ENCODE data around the gene INPP5A. TPM values are rescaled to one million over a fixed set of nuclear protein-coding genes. Genes with fewer than 3 reads are reported as not detected.

Gene INPP5A
- total RNA-seq, 1 donor from 2014 or later, result 14.2 TPM

GRCh38 chr10:132626761-132627665 lies 89.4 kb downstream of the INPP5A start:
- no peaks in the 10 kb centered on the region for H3K27me3 ChIP-seq
- H3K4me1 Mint-ChIP-seq, result peaks cover 32% of the 10 kb centered on the region
- H3K9ac ChIP-seq, result no peak overlapping the region
- no peaks in the 10 kb centered on the region for H3K79me2 ChIP-seq (ENCODE audit: low read depth)
- peaks cover 8% of the 10 kb centered on the region for H3K27me3 Mint-ChIP-seq (ENCODE audit: insufficient read depth, low read depth)
- no peaks in the 10 kb centered on the region for H3K36me3 ChIP-seq
- H4K20me1 ChIP-seq (ENCODE audit: low read depth), result peaks cover 14% of the 10 kb centered on the region
- H3K4me2 ChIP-seq, result no peak overlapping the region
- no peaks in the 10 kb centered on the region for H3K4me1 ChIP-seq
- no peak for TF ChIP-seq EZH2 (IDR thresholded peaks at IDR 0.05)
- TF ChIP-seq EZH2phosphoT487 (IDR thresholded peaks at IDR 0.05), result no peak
- no peak for TF ChIP-seq CTCF (IDR thresholded peaks at IDR 0.05)
- H3K27ac Mint-ChIP-seq, result peak overlapping the region; percentile 11
- DNase-seq (ENCODE audit: low spot score), result no peak
- H3K9me3 Mint-ChIP-seq, result peaks cover 1% of the 10 kb centered on the region
- no peaks in the 10 kb centered on the region for H3K9me3 ChIP-seq (ENCODE audit: low read depth)
- no peaks in the 10 kb centered on the region for H3F3A ChIP-seq (ENCODE audit: low read depth)
- no peak overlapping the region for H3K4me3 ChIP-seq
- no peaks in the 10 kb centered on the region for H3K36me3 Mint-ChIP-seq
- H3K27ac ChIP-seq, result no peak overlapping the region
- H2AFZ ChIP-seq (replicated peaks), result no peak overlapping the region
- H3K4me3 Mint-ChIP-seq, result no peak overlapping the region

DNA sequence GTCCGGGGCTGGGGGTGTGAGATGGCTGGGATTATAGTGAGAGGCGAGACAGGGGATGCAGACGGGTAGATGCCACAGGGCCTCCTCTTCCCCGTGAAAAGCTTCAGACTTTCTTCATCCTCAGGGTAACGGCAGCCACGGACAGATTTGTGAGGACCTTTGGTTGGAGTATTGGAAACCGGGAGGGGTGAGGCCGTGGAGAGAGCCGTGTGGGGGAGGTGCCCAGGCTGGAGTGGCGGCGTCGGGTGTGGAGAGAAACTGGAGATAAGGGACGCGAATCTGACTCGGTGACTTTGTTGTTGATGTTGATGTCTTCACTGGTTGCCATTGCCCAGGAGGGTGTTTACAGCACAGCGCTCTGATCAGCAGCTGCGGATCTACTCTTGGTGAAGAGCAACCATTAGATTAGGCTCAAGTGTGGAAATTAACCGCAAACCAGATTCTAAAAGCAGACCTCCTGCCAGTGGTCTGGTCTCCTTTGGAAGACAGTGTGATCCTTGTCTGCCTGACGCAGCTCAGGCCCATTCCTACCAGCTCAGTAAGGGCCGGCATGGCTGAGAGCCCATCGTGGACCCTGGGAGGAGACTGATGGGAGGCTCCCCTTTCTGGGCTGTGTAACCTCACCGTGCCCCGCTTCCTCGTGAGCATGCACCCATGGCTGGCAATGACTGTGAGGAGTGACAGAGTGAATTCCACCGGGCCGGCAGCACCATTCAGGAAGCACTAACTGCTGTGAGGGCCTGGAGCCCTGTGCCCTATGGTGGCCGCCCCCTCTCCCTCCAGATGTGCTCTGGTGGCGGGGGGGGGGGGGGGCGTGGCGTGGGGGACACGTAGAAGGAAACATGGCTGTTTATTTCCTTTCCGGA lies 90.3 kb downstream of the INPP5A start:
- no peaks in the 10 kb centered on the region for H3K4me1 ChIP-seq
- H3K4me2 ChIP-seq, result no peak overlapping the region
- H3K9ac ChIP-seq, result no peak overlapping the region
- H3K27ac Mint-ChIP-seq, result peak overlapping the region; percentile 11
- H3K27ac ChIP-seq, result no peak overlapping the region
- H3K9me3 ChIP-seq (ENCODE audit: low read depth), result no peaks in the 10 kb centered on the region
- H4K20me1 ChIP-seq (ENCODE audit: low read depth), result peaks cover 14% of the 10 kb centered on the region
- no peak overlapping the region for H3K4me3 ChIP-seq
- H3K36me3 Mint-ChIP-seq, result no peaks in the 10 kb centered on the region
- no peak overlapping the region for H3K4me3 Mint-ChIP-seq
- H3K79me2 ChIP-seq (ENCODE audit: low read depth), result no peaks in the 10 kb centered on the region
- peaks cover 8% of the 10 kb centered on the region for H3K27me3 Mint-ChIP-seq (ENCODE audit: insufficient read depth, low read depth)
- H3K36me3 ChIP-seq, result no peaks in the 10 kb centered on the region
- no peak for TF ChIP-seq EZH2phosphoT487 (IDR thresholded peaks at IDR 0.05)
- no peak for TF ChIP-seq CTCF (IDR thresholded peaks at IDR 0.05)
- no peak for TF ChIP-seq EZH2 (IDR thresholded peaks at IDR 0.05)
- no peak overlapping the region for H2AFZ ChIP-seq (replicated peaks)
- no peaks in the 10 kb centered on the region for H3K27me3 ChIP-seq
- H3K4me1 Mint-ChIP-seq, result peaks cover 35% of the 10 kb centered on the region
- no peaks in the 10 kb centered on the region for H3F3A ChIP-seq (ENCODE audit: low read depth)
- H3K9me3 Mint-ChIP-seq, result no peaks in the 10 kb centered on the region
- no peak for DNase-seq (ENCODE audit: low spot score)

DNA sequence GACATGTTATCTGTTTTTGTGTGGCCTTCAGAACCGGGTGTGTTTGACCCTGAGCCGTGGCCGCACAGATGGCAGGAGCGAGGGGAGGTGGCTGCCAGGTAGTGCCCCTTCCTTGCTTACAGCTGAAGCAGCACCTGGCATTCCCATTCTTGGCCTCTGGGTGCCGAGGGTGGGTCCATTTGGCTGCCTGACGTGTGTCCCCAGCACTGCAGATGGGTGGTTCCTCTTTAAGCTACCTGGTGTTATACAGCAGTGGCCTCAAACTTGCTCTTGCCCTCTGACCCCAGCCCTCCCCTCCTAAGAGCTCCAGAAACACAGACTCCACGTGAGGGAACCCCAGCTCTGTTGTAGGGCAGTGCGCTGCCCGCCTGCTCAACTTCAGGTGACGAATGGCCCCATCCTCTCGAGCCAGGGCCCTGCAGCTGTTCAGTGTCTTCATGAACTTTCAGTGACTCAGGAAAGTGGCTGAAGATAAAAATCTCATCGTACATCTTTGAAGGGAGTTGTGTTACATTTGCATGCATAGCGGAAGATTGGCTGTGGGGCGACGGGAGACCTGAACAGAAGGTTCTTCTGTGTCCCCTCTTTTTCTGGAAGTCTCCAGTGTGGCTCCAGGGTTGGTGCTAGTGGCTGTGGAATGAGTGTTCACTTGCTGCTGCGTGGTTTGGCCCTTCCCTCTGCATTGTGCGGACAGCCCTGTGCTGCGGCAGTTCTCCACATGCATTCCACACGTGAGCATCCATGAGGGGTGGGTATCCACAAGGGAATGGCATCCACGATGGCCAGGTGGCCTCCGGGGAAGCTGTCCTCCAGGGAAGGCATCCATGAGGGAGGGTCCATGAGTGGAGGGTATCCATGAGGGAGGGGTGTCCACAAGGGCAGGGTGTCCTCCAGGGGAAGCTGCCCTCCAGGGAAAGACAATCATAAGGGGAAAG lies 91.6 kb downstream of the INPP5A start:
- Histone ChIP-seq H3K4me1 (no peaks in the 10 kb centered on the region), H3K36me3 (no peaks in the 10 kb centered on the region), H4K20me1 (ENCODE audit: low read depth) (peaks cover 14% of the 10 kb centered on the region), H3K9ac (no peak overlapping the region), H3F3A (ENCODE audit: low read depth) (no peaks in the 10 kb centered on the region), H3K27ac (no peak overlapping the region), H3K4me3 (no peak overlapping the region), H3K9me3 (ENCODE audit: low read depth) (no peaks in the 10 kb centered on the region), H3K79me2 (ENCODE audit: low read depth) (no peaks in the 10 kb centered on the region), H2AFZ (replicated peaks) (no peak overlapping the region), H3K4me2 (no peak overlapping the region), H3K27me3 (no peaks in the 10 kb centered on the region)
- Mint-ChIP-seq H3K36me3 (no peaks in the 10 kb centered on the region), H3K4me1 (peaks cover 44% of the 10 kb centered on the region), H3K4me3 (no peak overlapping the region), H3K27ac (no peak overlapping the region), H3K9me3 (no peaks in the 10 kb centered on the region), H3K27me3 (ENCODE audit: insufficient read depth, low read depth) (peaks cover 10% of the 10 kb centered on the region)
- TF ChIP-seq CTCF (IDR thresholded peaks at IDR 0.05) (no peak), EZH2phosphoT487 (IDR thresholded peaks at IDR 0.05) (no peak), EZH2 (IDR thresholded peaks at IDR 0.05) (no peak)
- no peak for DNase-seq (ENCODE audit: low spot score)
